ENCODE measurements around the gene RRAS2.

RRAS2 gene

DNA sequence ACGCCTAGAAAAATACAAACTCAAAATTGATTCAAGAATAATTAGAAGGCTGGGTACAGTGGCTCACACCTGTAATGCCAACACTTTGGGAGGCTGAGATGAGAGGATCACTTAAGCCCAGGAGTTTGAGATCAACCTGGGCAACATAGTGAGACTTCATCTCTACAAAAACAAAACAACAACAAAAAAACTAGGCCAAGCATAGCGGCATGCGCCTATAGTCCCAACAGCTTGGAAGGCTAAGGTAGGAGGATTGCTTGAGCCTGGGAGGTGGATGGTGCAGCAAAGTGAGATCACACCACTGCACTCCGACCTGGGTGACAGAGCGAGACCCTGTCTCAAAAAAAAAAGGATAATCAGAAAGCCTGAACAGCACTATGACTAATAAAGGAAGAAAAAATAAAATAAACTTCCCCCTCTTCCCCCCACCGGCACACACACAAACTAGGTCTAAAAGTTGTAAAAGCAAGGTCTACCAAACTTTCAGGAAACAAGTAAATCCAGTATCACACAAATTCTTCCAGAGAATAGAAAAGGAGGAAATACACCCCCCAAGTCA, 35.8 kb downstream of the RRAS2 start:
- TF ChIP-seq POLR2AphosphoS5 (IDR thresholded peaks at IDR 0.05; ENCODE audit: low read depth, low read length) (no peak), SIN3A (IDR thresholded peaks at IDR 0.05; ENCODE audit: borderline replicate concordance, insufficient read depth, low read length) (no peak), FOXP2 (optimal IDR thresholded peaks at IDR 0.05; ENCODE audit: borderline replicate concordance, extremely low read depth, extremely low read length, insufficient read depth) (no peak), TAF1 (IDR thresholded peaks at IDR 0.05; ENCODE audit: borderline replicate concordance, insufficient read depth, low read length) (no peak)
- TF ChIP-seq, protein P1, sequence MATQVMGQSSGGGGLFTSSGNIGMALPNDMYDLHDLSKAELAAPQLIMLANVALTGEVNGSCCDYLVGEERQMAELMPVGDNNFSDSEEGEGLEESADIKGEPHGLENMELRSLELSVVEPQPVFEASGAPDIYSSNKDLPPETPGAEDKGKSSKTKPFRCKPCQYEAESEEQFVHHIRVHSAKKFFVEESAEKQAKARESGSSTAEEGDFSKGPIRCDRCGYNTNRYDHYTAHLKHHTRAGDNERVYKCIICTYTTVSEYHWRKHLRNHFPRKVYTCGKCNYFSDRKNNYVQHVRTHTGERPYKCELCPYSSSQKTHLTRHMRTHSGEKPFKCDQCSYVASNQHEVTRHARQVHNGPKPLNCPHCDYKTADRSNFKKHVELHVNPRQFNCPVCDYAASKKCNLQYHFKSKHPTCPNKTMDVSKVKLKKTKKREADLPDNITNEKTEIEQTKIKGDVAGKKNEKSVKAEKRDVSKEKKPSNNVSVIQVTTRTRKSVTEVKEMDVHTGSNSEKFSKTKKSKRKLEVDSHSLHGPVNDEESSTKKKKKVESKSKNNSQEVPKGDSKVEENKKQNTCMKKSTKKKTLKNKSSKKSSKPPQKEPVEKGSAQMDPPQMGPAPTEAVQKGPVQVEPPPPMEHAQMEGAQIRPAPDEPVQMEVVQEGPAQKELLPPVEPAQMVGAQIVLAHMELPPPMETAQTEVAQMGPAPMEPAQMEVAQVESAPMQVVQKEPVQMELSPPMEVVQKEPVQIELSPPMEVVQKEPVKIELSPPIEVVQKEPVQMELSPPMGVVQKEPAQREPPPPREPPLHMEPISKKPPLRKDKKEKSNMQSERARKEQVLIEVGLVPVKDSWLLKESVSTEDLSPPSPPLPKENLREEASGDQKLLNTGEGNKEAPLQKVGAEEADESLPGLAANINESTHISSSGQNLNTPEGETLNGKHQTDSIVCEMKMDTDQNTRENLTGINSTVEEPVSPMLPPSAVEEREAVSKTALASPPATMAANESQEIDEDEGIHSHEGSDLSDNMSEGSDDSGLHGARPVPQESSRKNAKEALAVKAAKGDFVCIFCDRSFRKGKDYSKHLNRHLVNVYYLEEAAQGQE (IDR thresholded peaks at IDR 0.05; ENCODE audit: insufficient read depth in 1 of 2, low read depth in 2 of 2, low read length in 2 of 2), result no peak

DNA sequence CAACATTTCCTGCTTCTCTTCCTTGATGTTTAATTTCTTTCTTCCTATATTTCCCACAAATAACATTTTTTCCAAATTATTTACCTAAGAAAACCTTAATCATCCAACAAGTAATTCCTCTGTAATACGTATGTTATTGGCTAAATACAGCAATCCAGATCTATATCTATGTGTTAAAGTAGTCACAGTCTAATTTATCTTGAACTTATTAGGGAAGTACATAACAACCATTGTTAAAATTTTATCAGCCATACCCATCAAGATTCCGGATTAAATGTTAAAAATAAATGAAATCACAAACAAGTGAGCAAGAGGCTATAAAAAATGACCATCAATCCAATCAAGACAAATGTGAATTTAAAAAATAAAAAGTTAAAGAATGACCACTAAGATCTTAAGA, 36.5 kb downstream of the RRAS2 start:
- TF ChIP-seq POLR2AphosphoS5 (IDR thresholded peaks at IDR 0.05; ENCODE audit: low read depth, low read length), result no peak
- no peak for TF ChIP-seq FOXP2 (optimal IDR thresholded peaks at IDR 0.05; ENCODE audit: borderline replicate concordance, extremely low read depth, extremely low read length, insufficient read depth)
- no peak for TF ChIP-seq SIN3A (IDR thresholded peaks at IDR 0.05; ENCODE audit: borderline replicate concordance, insufficient read depth, low read length)
- TF ChIP-seq, protein P1 (IDR thresholded peaks at IDR 0.05; ENCODE audit: insufficient read depth in 1 of 2, low read depth in 2 of 2, low read length in 2 of 2), result no peak

DNA sequence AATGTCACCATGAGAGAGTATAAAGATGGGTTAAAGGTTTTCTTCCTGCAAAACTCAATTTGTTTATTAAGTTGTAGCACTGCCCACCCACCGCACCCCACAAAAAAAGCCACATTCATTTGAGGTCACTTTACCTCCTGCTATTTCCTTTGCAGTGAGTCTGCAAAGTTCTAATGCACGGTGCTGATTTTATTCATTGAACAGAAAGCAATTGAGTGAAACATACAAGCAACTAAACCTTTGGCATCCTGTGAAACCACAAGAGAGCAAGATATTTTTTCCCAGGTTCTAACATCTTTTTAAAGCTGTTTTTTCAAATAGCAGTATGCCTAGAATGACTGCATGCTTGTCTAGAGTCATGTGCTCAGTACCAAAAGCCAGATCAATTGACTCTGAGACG, 39.0 kb downstream of the RRAS2 start:
- TF ChIP-seq, protein P1 (IDR thresholded peaks at IDR 0.05; ENCODE audit: insufficient read depth in 1 of 2, low read depth in 2 of 2, low read length in 2 of 2), result no peak
- TF ChIP-seq FOXP2 (optimal IDR thresholded peaks at IDR 0.05; ENCODE audit: borderline replicate concordance, extremely low read depth, extremely low read length, insufficient read depth), result no peak
- no peak for TF ChIP-seq SIN3A (IDR thresholded peaks at IDR 0.05; ENCODE audit: borderline replicate concordance, insufficient read depth, low read length)
- no peak for TF ChIP-seq POLR2AphosphoS5 (IDR thresholded peaks at IDR 0.05; ENCODE audit: low read depth, low read length)
- no peak for TF ChIP-seq TAF1 (IDR thresholded peaks at IDR 0.05; ENCODE audit: borderline replicate concordance, insufficient read depth, low read length)

DNA sequence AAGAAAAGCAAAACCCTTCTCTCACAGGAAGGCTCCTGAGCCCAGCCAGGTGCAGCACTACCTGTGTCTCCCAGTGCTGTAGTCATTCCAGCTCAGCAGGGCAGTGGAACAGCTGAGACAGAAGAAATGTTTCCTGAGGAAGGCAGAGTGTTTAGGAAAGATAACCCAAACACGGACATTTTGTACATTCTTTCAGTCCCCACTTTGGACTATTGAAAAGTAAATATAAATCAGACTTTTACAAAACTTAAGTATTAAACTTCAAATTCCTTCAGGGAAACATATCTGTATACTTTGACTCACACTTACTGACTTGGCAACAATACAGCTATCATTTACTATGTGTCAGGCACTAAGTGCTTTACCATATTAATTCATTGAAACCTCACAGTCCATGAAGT, 40.4 kb downstream of the RRAS2 start:
- TF ChIP-seq FOXP2 (optimal IDR thresholded peaks at IDR 0.05; ENCODE audit: borderline replicate concordance, extremely low read depth, extremely low read length, insufficient read depth), result no peak
- no peak for TF ChIP-seq POLR2AphosphoS5 (IDR thresholded peaks at IDR 0.05; ENCODE audit: low read depth, low read length)
- TF ChIP-seq SIN3A (IDR thresholded peaks at IDR 0.05; ENCODE audit: borderline replicate concordance, insufficient read depth, low read length), result no peak
- TF ChIP-seq, protein P1 (IDR thresholded peaks at IDR 0.05; ENCODE audit: insufficient read depth in 1 of 2, low read depth in 2 of 2, low read length in 2 of 2), result no peak
- no peak for TF ChIP-seq TAF1 (IDR thresholded peaks at IDR 0.05; ENCODE audit: borderline replicate concordance, insufficient read depth, low read length)
